GM12878 (cell line): ENCODE data around the gene ADAMTS16.

Source experiments
- CTCF ChIP-seq, 3 experiments: IDR thresholded peaks in 2 of 3; conservative IDR thresholded peaks in 1 of 3; 2 replicates each; pipeline ENCODE4 v1.5.1; 2011; ENCODE audit warnings: low read depth in 3 of 3, low read length in 3 of 3, mild to moderate bottlenecking in 3 of 3, control low read depth in 2 of 3, moderate library complexity in 2 of 3, inconsistent platforms in 1 of 3, mixed read lengths in 1 of 3; ENCODE audit not compliant: control insufficient read depth in 2 of 3, insufficient read depth in 1 of 3; ENCODE audit errors: extremely low read depth in 1 of 3
- JUND ChIP-seq: IDR thresholded peaks from 2 replicates; pipeline ENCODE4 v1.6.1; 2012; ENCODE audit warnings: low read depth, mild to moderate bottlenecking, low read length, improper control_type of control experiment, moderate library complexity
- POLR2A ChIP-seq: IDR thresholded peaks from 2 replicates; pipeline ENCODE4 v1.6.1; 2011; ENCODE audit warnings: low read depth, mild to moderate bottlenecking, low read length

GRCh38 chr5:5291357-5291756 lies 151.2 kb downstream of the ADAMTS16 start:
- no peak for TF ChIP-seq CTCF (IDR thresholded peaks at IDR 0.05 in 2 of 3, conservative IDR thresholded peaks at IDR 0.05 in 1 of 3; ENCODE audit: control insufficient read depth in 2 of 3, extremely low read depth in 1 of 3, insufficient read depth in 1 of 3, low read depth in 3 of 3, low read length in 3 of 3)
- no peak for TF ChIP-seq JUND
- TF ChIP-seq POLR2A = no peak
